Astrocyte (in vitro differentiated cells and primary cell): ENCODE measurements around the gene CLCNKA. TPM values are rescaled to one million over a fixed set of nuclear protein-coding genes. Genes with fewer than 3 reads are reported as not detected.
A peak's percentile ranks its signal among the peaks of the same experiment; 100 is the strongest.

Experiments used
- DNase-seq: peaks from one replicate; pipeline ENCODE4 v3.0.0-alpha.2; 2010; ENCODE audit warnings: low read depth
- FAIRE-seq: peaks from 2 replicates; lab custom pipeline; 2011; peaks lifted over from hg19 to GRCh38; lab: Jason Lieb, UNC
- H2AFZ ChIP-seq: 2 replicates; pipeline ENCODE4 v1.6.0; 2012; ENCODE audit warnings: low read depth, low read length, inconsistent platforms
- H3K27ac ChIP-seq: 2 replicates; pipeline ENCODE4 v1.5.1; 2011; ENCODE audit warnings: low read depth, low read length, inconsistent platforms
- H3K27me3 ChIP-seq: 2 replicates; pipeline ENCODE4 v1.6.0; 2011; ENCODE audit warnings: low read length, inconsistent platforms; ENCODE audit not compliant: insufficient read depth
- H3K36me3 ChIP-seq: 2 replicates; pipeline ENCODE4 v1.5.1; 2011; ENCODE audit warnings: low read length, inconsistent platforms; ENCODE audit not compliant: insufficient read depth
- H3K4me1 ChIP-seq: 2 replicates; pipeline ENCODE4 v1.5.1; 2011; ENCODE audit warnings: low read length, inconsistent platforms; ENCODE audit not compliant: insufficient read depth
- H3K4me2 ChIP-seq: 2 replicates; pipeline ENCODE4 v1.6.0; 2012; ENCODE audit warnings: low read length, inconsistent platforms
- H3K4me3 ChIP-seq: 2 replicates; pipeline ENCODE4 v1.5.1; 2011; ENCODE audit warnings: low read depth, mild to moderate bottlenecking, low read length, inconsistent platforms; ENCODE audit not compliant: insufficient read depth
- H3K79me2 ChIP-seq: 2 replicates; pipeline ENCODE4 v1.6.0; 2012; ENCODE audit warnings: mild to moderate bottlenecking, low read length, inconsistent platforms; ENCODE audit not compliant: insufficient read depth
- H3K9ac ChIP-seq: 2 replicates; pipeline ENCODE4 v1.6.0; 2012; ENCODE audit warnings: mild to moderate bottlenecking, low read length, inconsistent platforms
- H3K9me3 ChIP-seq: 2 replicates; pipeline ENCODE4 v1.5.1; 2012; ENCODE audit warnings: low read depth, mild to moderate bottlenecking, low read length, inconsistent platforms; ENCODE audit not compliant: insufficient read depth
- H4K20me1 ChIP-seq: 2 replicates; pipeline ENCODE4 v1.6.0; 2012; ENCODE audit warnings: low read length, inconsistent platforms; ENCODE audit not compliant: insufficient read depth
- H3K27ac Mint-ChIP-seq: one replicate; pipeline ENCODE4 v1.8.0; 2021; ENCODE audit warnings: mild to moderate bottlenecking, mixed read lengths; ENCODE audit not compliant: unreplicated experiment
- H3K27me3 Mint-ChIP-seq: one replicate; pipeline ENCODE4 v1.8.0; 2021; ENCODE audit warnings: low read depth, mixed read lengths; ENCODE audit not compliant: unreplicated experiment
- H3K36me3 Mint-ChIP-seq: one replicate; pipeline ENCODE4 v1.8.0; 2021; ENCODE audit warnings: low read depth, mixed read lengths; ENCODE audit not compliant: unreplicated experiment
- H3K4me1 Mint-ChIP-seq: one replicate; pipeline ENCODE4 v1.8.0; 2021; ENCODE audit warnings: low read depth, mixed read lengths; ENCODE audit not compliant: unreplicated experiment
- H3K4me3 Mint-ChIP-seq: one replicate; pipeline ENCODE4 v1.8.0; 2021; ENCODE audit warnings: mild to moderate bottlenecking, moderate library complexity, mixed read lengths; ENCODE audit not compliant: unreplicated experiment
- H3K9me3 Mint-ChIP-seq: one replicate; pipeline ENCODE4 v1.8.0; 2021; ENCODE audit warnings: mild to moderate bottlenecking, mixed read lengths; ENCODE audit not compliant: unreplicated experiment
- EZH2 ChIP-seq: IDR thresholded peaks from 2 replicates; pipeline ENCODE4 v1.6.1; 2012; ENCODE audit warnings: mild to moderate bottlenecking, low read length, inconsistent platforms; ENCODE audit not compliant: insufficient read depth
- total RNA-seq: library from RNA; stranded (reverse); gene quantifications from 2 replicates; pipeline ENCODE4 v1.2.1, GENCODE V29; 2021
- TF ChIP-seq, protein P1 (sequence below): IDR thresholded peaks from 2 replicates; pipeline ENCODE4 v1.5.1; 2011; ENCODE audit warnings: low read depth, mild to moderate bottlenecking, inconsistent platforms, low read length, moderate library complexity; ENCODE audit not compliant: insufficient read depth

Gene CLCNKA
- total RNA-seq, 1 donor from 2014 or later, result 0.16 TPM

DNA sequence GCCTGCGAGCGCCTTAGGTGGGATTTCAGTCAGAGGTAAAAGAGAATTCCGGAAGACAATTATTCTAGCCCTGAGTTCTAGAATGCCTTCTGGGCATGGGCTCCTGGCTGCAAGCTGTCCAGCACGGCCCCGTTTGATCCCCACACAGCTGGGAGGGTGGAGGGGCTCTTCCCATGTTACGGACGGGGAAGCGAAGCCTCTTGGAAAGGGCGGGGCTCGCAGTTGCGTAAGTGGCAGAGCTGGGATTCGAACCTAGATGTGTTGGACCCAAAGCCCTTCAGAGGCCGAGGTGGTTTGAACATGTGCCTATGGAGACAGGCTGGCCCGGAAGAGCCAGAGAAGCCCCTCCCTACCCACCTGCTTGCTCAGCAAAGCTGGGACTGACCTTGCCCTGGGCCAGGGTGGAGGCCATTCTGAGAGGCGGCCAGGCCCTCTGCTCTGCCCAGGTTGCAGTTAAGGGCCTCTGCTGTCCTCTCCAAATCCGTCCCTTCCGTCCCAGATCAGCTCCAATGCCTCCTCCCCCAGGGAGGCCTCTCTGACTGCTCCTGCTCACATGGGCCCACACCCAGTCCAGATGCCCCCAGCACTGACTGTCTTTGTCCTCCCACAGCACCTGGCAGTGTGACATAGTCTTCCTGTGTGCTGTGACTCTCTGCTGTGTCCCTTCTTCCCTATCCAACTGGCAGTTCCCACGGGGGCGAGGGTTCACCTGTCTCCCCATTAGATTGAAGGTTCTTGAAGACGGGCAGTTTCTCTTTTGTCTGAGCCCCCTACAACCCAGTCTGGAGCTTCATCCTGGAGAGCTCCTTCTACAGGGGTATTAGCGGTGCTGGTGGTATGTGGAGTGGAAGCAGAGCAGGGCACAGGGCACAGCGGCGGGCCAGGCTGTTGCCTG, 2.8 kb upstream of the CLCNKA start:
- Histone ChIP-seq H3K27ac (peak overlapping the region; percentile 9), H3K79me2 (no peaks in the 10 kb centered on the region), H3K9ac (peak overlapping the region; percentile 56), H2AFZ (peak overlapping the region; percentile 7), H3K36me3 (no peaks in the 10 kb centered on the region), H4K20me1 (no peaks in the 10 kb centered on the region), H3K27me3 (no peaks in the 10 kb centered on the region), H3K4me2 (peak overlapping the region; percentile 44), H3K4me3 (no peak overlapping the region), H3K4me1 (peaks cover 32% of the 10 kb centered on the region), H3K9me3 (no peaks in the 10 kb centered on the region)
- FAIRE-seq (no peak), DNase-seq (no peak)
- Mint-ChIP-seq H3K27ac (peak overlapping the region; percentile 66), H3K36me3 (no peaks in the 10 kb centered on the region), H3K9me3 (peaks cover 4% of the 10 kb centered on the region), H3K4me3 (peak overlapping the region; percentile 71), H3K27me3 (peaks cover 18% of the 10 kb centered on the region), H3K4me1 (peaks cover 26% of the 10 kb centered on the region)
- no peak for TF ChIP-seq EZH2
- TF ChIP-seq, protein P1, sequence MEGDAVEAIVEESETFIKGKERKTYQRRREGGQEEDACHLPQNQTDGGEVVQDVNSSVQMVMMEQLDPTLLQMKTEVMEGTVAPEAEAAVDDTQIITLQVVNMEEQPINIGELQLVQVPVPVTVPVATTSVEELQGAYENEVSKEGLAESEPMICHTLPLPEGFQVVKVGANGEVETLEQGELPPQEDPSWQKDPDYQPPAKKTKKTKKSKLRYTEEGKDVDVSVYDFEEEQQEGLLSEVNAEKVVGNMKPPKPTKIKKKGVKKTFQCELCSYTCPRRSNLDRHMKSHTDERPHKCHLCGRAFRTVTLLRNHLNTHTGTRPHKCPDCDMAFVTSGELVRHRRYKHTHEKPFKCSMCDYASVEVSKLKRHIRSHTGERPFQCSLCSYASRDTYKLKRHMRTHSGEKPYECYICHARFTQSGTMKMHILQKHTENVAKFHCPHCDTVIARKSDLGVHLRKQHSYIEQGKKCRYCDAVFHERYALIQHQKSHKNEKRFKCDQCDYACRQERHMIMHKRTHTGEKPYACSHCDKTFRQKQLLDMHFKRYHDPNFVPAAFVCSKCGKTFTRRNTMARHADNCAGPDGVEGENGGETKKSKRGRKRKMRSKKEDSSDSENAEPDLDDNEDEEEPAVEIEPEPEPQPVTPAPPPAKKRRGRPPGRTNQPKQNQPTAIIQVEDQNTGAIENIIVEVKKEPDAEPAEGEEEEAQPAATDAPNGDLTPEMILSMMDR, result no peak

DNA sequence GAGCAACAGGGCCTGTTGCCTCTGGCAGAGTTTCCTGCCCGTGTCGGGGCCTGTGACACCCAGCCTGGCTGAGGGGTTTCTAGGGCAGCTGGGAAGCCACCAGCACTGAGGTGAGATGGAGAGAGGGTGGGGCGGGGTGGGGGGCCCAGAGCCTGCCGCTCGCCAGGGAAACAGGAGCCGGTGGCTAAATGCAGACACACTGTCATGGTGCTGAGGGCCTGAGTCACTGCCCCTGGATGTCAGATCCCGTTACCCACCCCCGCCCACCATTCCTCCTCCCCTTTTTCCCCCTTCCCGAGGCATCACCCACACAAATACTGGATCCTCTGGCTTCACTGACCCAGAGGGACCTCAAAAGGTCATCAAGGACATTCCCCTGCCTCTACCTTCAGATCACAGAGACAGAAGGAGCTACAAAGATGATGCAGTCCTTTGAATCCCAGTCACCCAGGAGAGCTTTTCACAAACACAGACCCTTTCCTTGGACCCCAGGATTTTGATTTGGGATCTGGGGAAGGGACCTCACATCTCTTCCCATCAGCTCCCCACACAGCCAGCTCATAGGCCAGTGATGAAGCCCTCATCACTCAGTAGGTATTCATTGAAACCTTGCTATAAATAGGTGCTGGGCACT, 2.1 kb upstream of the CLCNKA start:
- Mint-ChIP-seq H3K27me3 (peaks cover 26% of the 10 kb centered on the region), H3K9me3 (peaks cover 4% of the 10 kb centered on the region), H3K4me1 (peaks cover 21% of the 10 kb centered on the region), H3K4me3 (no peak overlapping the region), H3K36me3 (no peaks in the 10 kb centered on the region), H3K27ac (peak overlapping the region; percentile 77)
- Histone ChIP-seq H3K27me3 (no peaks in the 10 kb centered on the region), H3K36me3 (no peaks in the 10 kb centered on the region), H3K27ac (no peak overlapping the region), H3K79me2 (no peaks in the 10 kb centered on the region), H3K4me2 (peak overlapping the region; percentile 44), H3K9me3 (no peaks in the 10 kb centered on the region), H3K4me1 (peaks cover 32% of the 10 kb centered on the region), H3K9ac (peak overlapping the region; percentile 56), H4K20me1 (no peaks in the 10 kb centered on the region), H2AFZ (peak overlapping the region; percentile 7), H3K4me3 (no peak overlapping the region)
- DNase-seq (peak; percentile 41), FAIRE-seq (no peak)
- TF ChIP-seq, protein P1, result no peak
- no peak for TF ChIP-seq EZH2
